Activated T-helper 17 cell treated with anti-CD3 and anti-CD28 coated beads, Interleukin-2, amount 50 U/mL, for 72 hours (primary cell): Measurements from ENCODE around the gene TMEM252. TPM values are rescaled to one million over a fixed set of nuclear protein-coding genes. Genes with fewer than 3 reads are reported as not detected.

Experiments used
- ATAC-seq: fragments of 150-1000 bp; cut with Tn5 transposase; replicated peaks from 2 replicates; pipeline ENCODE4 v1.10.0; 2021; ENCODE audit warnings: mild to moderate bottlenecking, moderate library complexity
- H3K27ac Mint-ChIP-seq: one replicate; pipeline ENCODE4 v1.8.0; 2022; ENCODE audit warnings: mixed read lengths
- H3K27me3 Mint-ChIP-seq: one replicate; pipeline ENCODE4 v1.8.0; 2022; ENCODE audit warnings: mixed read lengths
- H3K36me3 Mint-ChIP-seq: one replicate; pipeline ENCODE4 v1.8.0; 2022; ENCODE audit warnings: low read depth, mild to moderate bottlenecking, mixed read lengths
- H3K4me1 Mint-ChIP-seq: one replicate; pipeline ENCODE4 v1.8.0; 2022; ENCODE audit warnings: mixed read lengths
- H3K4me3 Mint-ChIP-seq: one replicate; pipeline ENCODE4 v1.8.0; 2022; ENCODE audit warnings: mild to moderate bottlenecking, mixed read lengths
- H3K9me3 Mint-ChIP-seq: one replicate; pipeline ENCODE4 v1.8.0; 2022; ENCODE audit warnings: mixed read lengths
- total RNA-seq, 2 donors: library from RNA; stranded (reverse); gene quantifications; one replicate each; pipeline ENCODE4 v1.2.3, GENCODE V29; 2022

Gene TMEM252
- total RNA-seq, 2 donors from 2014 or later: not detected

- H3K4me3 Mint-ChIP-seq: no peak overlapping the region
- H3K36me3 Mint-ChIP-seq: no peaks in the 10 kb centered on the region
- no peak for ATAC-seq
- H3K27ac Mint-ChIP-seq: no peak overlapping the region
- no peaks in the 10 kb centered on the region for H3K9me3 Mint-ChIP-seq
- no peaks in the 10 kb centered on the region for H3K4me1 Mint-ChIP-seq
- peaks cover 29% of the 10 kb centered on the region for H3K27me3 Mint-ChIP-seq
Observed at GRCh38 chr9:68552700-68553476, 12.2 kb upstream of the TMEM252 start.

DNA sequence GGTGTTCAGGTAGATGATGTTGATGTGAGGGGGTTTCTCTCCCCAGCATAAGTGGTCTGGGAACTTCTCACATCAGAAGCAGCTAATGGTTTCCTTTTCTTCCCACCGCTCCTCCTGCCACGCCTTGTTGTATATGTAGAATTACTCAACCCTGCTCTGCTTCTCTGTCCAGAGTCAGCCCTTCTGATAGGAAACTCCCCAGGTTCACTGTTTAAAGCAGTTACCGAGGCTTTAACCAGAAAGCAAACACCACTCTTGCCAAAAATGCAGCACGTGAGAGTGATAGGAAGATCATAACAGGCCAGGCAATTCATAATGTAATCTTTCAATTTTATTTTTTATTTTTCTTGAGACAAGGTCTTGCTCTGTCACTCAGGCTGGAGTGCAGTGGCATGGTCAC lies 10.5 kb upstream of the TMEM252 start:
- no peak for ATAC-seq
- Mint-ChIP-seq H3K27ac (no peak overlapping the region), H3K4me3 (no peak overlapping the region), H3K4me1 (no peaks in the 10 kb centered on the region), H3K36me3 (no peaks in the 10 kb centered on the region), H3K27me3 (peaks cover 18% of the 10 kb centered on the region), H3K9me3 (no peaks in the 10 kb centered on the region)

DNA sequence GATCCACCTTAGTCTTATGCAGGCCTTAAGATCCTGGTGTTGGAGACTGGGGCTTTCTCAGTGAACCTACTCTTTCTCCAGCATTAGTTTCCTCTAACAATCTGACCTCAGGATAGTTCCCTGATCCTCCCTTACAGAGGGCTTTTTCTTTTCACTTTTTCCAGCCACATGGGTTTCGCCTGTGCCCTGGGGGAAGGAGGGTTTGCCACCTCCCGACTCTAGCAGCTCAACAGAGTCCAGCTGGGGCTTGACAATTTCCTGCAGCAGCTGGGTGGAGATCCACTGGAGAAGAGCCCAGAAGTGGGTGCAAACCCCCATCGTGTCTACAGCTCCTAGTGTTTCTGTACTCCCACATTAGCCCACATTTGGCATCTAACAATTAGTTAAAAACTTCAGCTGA lies 7.6 kb upstream of the TMEM252 start:
- H3K27me3 Mint-ChIP-seq: peaks cover 17% of the 10 kb centered on the region
- H3K4me3 Mint-ChIP-seq: no peak overlapping the region
- no peak overlapping the region for H3K27ac Mint-ChIP-seq
- no peaks in the 10 kb centered on the region for H3K4me1 Mint-ChIP-seq
- H3K9me3 Mint-ChIP-seq: no peaks in the 10 kb centered on the region
- H3K36me3 Mint-ChIP-seq: no peaks in the 10 kb centered on the region
- ATAC-seq: no peak

DNA sequence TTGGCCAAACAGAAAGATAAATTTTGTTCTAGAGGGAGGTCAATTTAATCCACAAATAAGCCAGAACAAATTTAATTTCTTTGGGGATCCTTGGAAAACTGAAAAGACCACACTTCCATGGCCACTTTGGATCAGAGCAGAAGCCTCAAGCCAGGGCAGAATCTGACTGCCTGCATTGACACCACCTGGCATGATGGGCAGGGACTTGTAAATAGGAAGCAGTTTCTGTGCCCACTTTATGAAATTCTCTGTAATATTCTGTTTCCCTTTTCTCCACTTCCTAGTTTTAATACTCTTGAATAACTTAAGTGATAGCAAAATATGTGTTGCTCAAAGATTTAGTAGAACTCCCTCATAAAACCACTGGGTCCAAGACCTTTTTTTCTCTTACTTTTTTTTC lies 6.7 kb upstream of the TMEM252 start:
- no peaks in the 10 kb centered on the region for H3K9me3 Mint-ChIP-seq
- peaks cover 15% of the 10 kb centered on the region for H3K27me3 Mint-ChIP-seq
- no peaks in the 10 kb centered on the region for H3K4me1 Mint-ChIP-seq
- no peak overlapping the region for H3K27ac Mint-ChIP-seq
- H3K36me3 Mint-ChIP-seq: no peaks in the 10 kb centered on the region
- no peak for ATAC-seq
- H3K4me3 Mint-ChIP-seq: no peak overlapping the region

- peaks cover 16% of the 10 kb centered on the region for H3K27me3 Mint-ChIP-seq
- no peak overlapping the region for H3K27ac Mint-ChIP-seq
- no peaks in the 10 kb centered on the region for H3K4me1 Mint-ChIP-seq
- H3K36me3 Mint-ChIP-seq: no peaks in the 10 kb centered on the region
- H3K4me3 Mint-ChIP-seq: no peak overlapping the region
- no peaks in the 10 kb centered on the region for H3K9me3 Mint-ChIP-seq
- no peak for ATAC-seq
Observed at GRCh38 chr9:68546596-68547390, 6.1 kb upstream of the TMEM252 start.

GRCh38 chr9:68545033-68545705 lies 4.5 kb upstream of the TMEM252 start:
- Mint-ChIP-seq H3K36me3 (no peaks in the 10 kb centered on the region), H3K4me1 (no peaks in the 10 kb centered on the region), H3K27me3 (peaks cover 22% of the 10 kb centered on the region), H3K9me3 (no peaks in the 10 kb centered on the region), H3K27ac (no peak overlapping the region), H3K4me3 (no peak overlapping the region)
- ATAC-seq: no peak

DNA sequence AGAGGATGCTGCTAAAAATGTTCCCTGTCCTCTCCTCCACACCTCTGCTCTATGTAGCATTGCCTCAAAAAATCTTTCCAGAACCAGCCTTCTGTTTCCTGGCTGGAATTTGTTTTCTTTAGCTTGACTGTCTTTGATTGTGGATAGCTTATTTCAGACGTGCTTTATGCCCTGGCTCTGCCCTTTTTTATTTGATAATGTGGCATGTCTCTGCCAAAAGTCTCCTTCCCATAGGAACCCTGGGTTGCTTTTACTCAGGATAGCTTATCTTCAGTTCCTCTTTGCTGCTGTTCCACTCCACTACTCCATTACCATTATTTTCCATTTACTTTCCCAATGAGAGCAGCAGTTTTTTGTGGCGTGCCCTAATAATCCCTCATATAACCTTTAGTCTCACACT lies 885 bp upstream of the TMEM252 start:
- Mint-ChIP-seq H3K4me1 (no peaks in the 10 kb centered on the region), H3K4me3 (no peak overlapping the region), H3K9me3 (no peaks in the 10 kb centered on the region), H3K27me3 (peaks cover 29% of the 10 kb centered on the region), H3K36me3 (no peaks in the 10 kb centered on the region), H3K27ac (no peak overlapping the region)
- no peak for ATAC-seq

DNA sequence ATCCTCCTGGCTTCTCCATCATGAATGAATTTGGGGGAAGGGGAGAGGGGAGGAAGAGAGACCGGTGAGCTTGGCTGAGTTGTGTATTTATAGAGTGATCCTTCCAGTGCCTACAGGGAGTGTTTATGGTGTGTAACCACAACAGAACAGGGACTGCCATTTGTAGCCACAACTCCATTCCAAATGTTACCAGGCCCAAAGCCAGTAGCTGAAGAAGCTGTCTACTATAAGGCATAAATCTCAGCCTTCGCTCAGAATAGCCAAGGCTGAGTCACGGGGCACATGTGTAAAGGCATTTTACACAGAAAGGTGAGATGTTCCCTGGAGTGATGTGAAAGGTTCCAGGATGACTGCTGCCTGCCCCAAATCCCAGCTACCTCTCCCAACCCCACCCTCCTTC lies 2.5 kb downstream of the TMEM252 start:
- Mint-ChIP-seq H3K27ac (no peak overlapping the region), H3K4me3 (no peak overlapping the region), H3K36me3 (no peaks in the 10 kb centered on the region), H3K9me3 (no peaks in the 10 kb centered on the region), H3K4me1 (no peaks in the 10 kb centered on the region), H3K27me3 (peaks cover 28% of the 10 kb centered on the region)
- no peak for ATAC-seq

- H3K27me3 Mint-ChIP-seq: peaks cover 26% of the 10 kb centered on the region
- no peak for ATAC-seq
- no peaks in the 10 kb centered on the region for H3K36me3 Mint-ChIP-seq
- H3K4me3 Mint-ChIP-seq: no peak overlapping the region
- no peaks in the 10 kb centered on the region for H3K9me3 Mint-ChIP-seq
- H3K4me1 Mint-ChIP-seq: no peaks in the 10 kb centered on the region
- H3K27ac Mint-ChIP-seq: no peak overlapping the region
Observed at GRCh38 chr9:68537616-68537880, 3.1 kb downstream of the TMEM252 start.

DNA sequence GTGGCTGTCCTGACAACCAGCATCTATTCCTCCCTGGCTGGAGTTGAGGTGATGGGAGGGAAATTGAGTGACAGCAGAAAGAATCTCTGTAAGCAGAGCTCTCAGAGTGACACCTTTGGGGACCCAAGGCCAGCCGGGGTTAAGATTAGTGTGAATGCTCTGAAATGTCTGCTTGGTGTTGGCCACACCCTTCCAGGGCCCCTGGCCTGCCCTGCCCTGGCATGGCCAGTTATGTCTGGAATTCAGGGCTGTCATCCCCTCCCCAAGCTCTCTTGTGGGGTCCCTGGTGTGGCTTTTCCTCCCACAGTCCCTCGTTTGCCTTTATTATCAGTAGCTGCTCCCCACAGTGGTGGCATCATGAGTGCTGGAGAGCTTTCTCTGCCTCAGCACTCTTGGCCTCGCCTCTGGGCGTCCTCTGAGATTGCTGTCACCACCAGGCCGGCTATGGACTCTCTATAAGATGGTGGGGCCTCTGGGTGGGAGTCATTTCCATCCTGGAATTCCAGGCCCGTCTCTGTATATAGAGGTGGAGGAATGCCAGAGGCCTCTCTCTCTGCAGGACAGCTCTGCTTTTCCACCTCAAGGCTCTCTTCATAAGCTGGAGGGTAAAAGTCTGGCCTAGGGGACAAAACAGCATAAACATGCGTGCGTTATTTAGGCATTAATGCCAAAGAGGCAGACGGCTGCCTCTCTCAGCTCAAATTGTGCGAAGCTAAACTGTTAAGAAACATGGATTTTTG lies 3.6 kb downstream of the TMEM252 start:
- H3K9me3 Mint-ChIP-seq: no peaks in the 10 kb centered on the region
- H3K27me3 Mint-ChIP-seq: peaks cover 24% of the 10 kb centered on the region
- no peak overlapping the region for H3K27ac Mint-ChIP-seq
- no peaks in the 10 kb centered on the region for H3K36me3 Mint-ChIP-seq
- ATAC-seq: no peak
- no peaks in the 10 kb centered on the region for H3K4me1 Mint-ChIP-seq
- no peak overlapping the region for H3K4me3 Mint-ChIP-seq

- no peaks in the 10 kb centered on the region for H3K9me3 Mint-ChIP-seq
- H3K27ac Mint-ChIP-seq: no peak overlapping the region
- H3K4me1 Mint-ChIP-seq: no peaks in the 10 kb centered on the region
- H3K36me3 Mint-ChIP-seq: no peaks in the 10 kb centered on the region
- ATAC-seq: no peak
- no peak overlapping the region for H3K4me3 Mint-ChIP-seq
- peaks cover 14% of the 10 kb centered on the region for H3K27me3 Mint-ChIP-seq
Observed at GRCh38 chr9:68533678-68534077, 7.0 kb downstream of the TMEM252 start.

DNA sequence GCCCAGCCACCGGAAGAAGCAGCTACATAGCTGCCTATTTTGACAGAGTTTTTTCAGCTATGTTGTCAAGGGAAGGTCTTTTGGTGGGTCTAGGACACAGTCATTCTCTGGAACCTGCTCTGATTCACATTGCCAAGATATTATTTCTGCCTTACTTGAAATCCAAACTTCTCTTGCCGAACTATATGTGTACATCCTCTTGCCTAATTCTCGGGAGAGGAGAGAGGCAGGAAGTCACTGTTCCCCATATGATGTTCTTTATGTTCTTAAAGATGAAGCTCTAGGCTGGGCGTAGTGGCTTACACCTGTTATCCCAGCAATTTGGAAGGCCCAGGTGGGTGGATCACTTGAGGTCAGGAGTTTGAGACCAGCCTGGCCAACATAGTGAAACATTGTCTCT lies 8.6 kb downstream of the TMEM252 start:
- H3K4me3 Mint-ChIP-seq: no peak overlapping the region
- no peak overlapping the region for H3K27ac Mint-ChIP-seq
- no peak for ATAC-seq
- H3K4me1 Mint-ChIP-seq: no peaks in the 10 kb centered on the region
- peaks cover 9% of the 10 kb centered on the region for H3K27me3 Mint-ChIP-seq
- no peaks in the 10 kb centered on the region for H3K9me3 Mint-ChIP-seq
- no peaks in the 10 kb centered on the region for H3K36me3 Mint-ChIP-seq

DNA sequence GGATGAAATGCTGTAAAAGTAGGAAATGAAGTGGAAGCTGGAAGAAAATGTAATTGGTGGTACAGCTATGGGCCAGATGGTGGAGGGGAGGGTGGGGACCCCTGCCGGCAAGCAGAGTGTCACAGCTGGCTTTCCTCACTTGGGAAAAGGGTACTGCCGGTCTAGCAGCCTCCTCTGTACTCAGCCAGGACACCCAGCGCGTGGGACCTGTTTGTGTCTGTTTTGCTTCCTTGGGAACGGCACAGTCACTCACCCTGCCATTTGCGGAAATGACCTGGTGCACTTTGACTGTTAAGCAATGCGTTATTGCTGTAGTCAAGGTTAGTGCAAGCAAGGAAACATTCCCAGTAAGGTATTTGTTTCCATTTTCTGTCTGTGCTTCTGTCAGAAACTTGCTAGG lies 10.1 kb downstream of the TMEM252 start:
- no peaks in the 10 kb centered on the region for H3K9me3 Mint-ChIP-seq
- no peaks in the 10 kb centered on the region for H3K36me3 Mint-ChIP-seq
- H3K4me3 Mint-ChIP-seq: no peak overlapping the region
- no peaks in the 10 kb centered on the region for H3K4me1 Mint-ChIP-seq
- H3K27me3 Mint-ChIP-seq: peaks cover 9% of the 10 kb centered on the region
- no peak for ATAC-seq
- H3K27ac Mint-ChIP-seq: no peak overlapping the region

DNA sequence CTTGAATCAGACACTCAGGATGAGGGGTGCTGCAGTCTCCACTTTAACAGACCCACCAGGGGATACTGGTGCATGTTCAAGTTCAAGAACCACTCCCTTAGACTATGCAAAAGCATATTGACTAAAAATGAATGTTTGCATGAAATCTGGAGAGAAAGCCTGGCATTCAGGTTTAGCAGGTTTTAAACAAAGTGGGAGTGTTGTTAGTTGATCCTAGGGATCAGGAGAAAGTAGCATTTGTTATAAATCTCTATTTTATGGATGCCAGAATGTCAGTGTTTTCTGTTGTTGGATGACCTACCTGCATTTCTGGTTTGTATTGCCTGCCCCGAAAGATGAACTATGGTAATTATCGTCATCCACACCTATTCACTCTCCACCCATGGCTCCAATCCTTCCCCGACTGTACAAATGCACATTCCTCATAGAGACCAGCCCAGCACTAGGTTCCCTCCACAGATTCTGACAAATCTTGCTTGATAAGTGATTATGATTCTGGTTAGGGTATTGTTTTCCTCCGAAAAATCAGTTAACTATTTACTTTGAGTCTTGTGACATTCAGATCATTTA lies 17.2 kb downstream of the TMEM252 start:
- Mint-ChIP-seq H3K9me3 (no peaks in the 10 kb centered on the region), H3K4me1 (no peaks in the 10 kb centered on the region), H3K27ac (no peak overlapping the region), H3K27me3 (peaks cover 7% of the 10 kb centered on the region), H3K4me3 (no peak overlapping the region), H3K36me3 (no peaks in the 10 kb centered on the region)
- no peak for ATAC-seq
